Measurements from ENCODE around the gene SSR1.

GRCh38 chr6:7283676-7284075, 29.3 kb downstream of the SSR1 start:
- no peak for TF ChIP-seq CTCF (conservative IDR thresholded peaks at IDR 0.05 in 1 of 2, IDR thresholded peaks at IDR 0.05 in 1 of 2; ENCODE audit: extremely low read depth in 1 of 2, insufficient read depth in 1 of 2, low read depth in 1 of 2, low read length in 2 of 2)
- TF ChIP-seq EZH2 (IDR thresholded peaks at IDR 0.05; ENCODE audit: borderline replicate concordance, low read length): no peak

Measured in mammary epithelial cell (primary cell).